ENCODE results near the gene GALNT6.

GALNT6 gene

DNA sequence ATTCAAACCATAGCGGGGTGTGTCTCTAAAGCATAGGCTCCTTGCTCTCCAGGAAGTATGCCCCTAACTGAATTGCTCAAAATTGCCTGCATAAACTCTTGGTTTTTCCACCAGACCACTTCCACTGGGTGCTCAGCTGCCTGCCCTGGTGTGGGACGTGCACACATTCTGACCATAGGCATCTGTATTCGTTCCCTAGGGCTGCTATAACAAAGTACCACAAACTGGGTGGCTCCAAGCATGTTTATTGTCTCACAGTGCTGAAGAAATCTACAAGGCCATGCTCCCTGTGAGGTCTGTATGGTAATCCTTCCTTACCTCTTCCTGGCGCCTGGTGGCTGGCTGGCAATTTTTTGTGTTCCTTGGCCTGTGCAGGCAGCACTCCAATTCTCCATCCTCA is 16.4 kb upstream of the GALNT6 start:
- no peak overlapping the region for H3K4me3 ChIP-seq (ENCODE audit: low read depth, low read length)
- DNase-seq (ENCODE audit: low read depth): no peak

- no peak overlapping the region for H3K4me3 ChIP-seq (ENCODE audit: low read depth, low read length)
- DNase-seq (ENCODE audit: low read depth): no peak
These were observed 15.7 kb upstream of the GALNT6 start for GRCh38 chr12:51406859-51407258.

- no peak overlapping the region for H3K4me3 ChIP-seq (ENCODE audit: low read depth, low read length)
- no peak for DNase-seq (ENCODE audit: low read depth)
These were observed 15.1 kb upstream of the GALNT6 start for GRCh38 chr12:51406290-51406689.

DNA sequence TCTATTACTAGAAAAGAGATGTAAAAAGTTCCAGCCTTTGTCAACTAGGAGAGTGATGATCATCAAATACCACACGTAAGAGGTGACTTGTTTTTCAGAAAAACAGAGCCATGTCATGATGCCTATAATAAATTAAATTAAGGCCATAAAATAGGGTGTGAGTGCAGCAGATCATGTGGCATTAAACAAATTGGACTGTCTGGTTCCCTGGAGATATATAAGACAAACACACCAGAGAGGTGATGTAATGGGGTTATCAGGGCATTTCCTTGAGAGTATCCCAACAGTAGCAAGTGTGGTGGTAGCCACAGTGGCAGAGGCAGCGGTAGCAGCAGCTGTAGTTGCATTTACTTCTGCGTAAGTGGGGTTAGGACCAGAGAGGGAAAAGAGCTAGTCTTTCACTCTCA is 14.6 kb upstream of the GALNT6 start:
- H3K4me3 ChIP-seq (ENCODE audit: low read depth, low read length): no peak overlapping the region
- no peak for DNase-seq (ENCODE audit: low read depth)

GRCh38 chr12:51404627-51405026 is 13.4 kb upstream of the GALNT6 start:
- no peak overlapping the region for H3K4me3 ChIP-seq (ENCODE audit: low read depth, low read length)
- DNase-seq (ENCODE audit: low read depth): no peak

- no peak overlapping the region for H3K4me3 ChIP-seq (ENCODE audit: low read depth, low read length)
- no peak for DNase-seq (ENCODE audit: low read depth)
These were observed 12.5 kb upstream of the GALNT6 start for GRCh38 chr12:51403681-51404136.

- no peak for DNase-seq (ENCODE audit: low read depth)
- H3K4me3 ChIP-seq (ENCODE audit: low read depth, low read length): no peak overlapping the region
These were observed 12.0 kb upstream of the GALNT6 start for GRCh38 chr12:51403159-51403558.

- no peak for DNase-seq (ENCODE audit: low read depth)
- no peak overlapping the region for H3K4me3 ChIP-seq (ENCODE audit: low read depth, low read length)
These were observed 10.7 kb upstream of the GALNT6 start for GRCh38 chr12:51401900-51402299.

GRCh38 chr12:51401486-51401885 is 10.3 kb upstream of the GALNT6 start:
- DNase-seq (ENCODE audit: low read depth): no peak

DNA sequence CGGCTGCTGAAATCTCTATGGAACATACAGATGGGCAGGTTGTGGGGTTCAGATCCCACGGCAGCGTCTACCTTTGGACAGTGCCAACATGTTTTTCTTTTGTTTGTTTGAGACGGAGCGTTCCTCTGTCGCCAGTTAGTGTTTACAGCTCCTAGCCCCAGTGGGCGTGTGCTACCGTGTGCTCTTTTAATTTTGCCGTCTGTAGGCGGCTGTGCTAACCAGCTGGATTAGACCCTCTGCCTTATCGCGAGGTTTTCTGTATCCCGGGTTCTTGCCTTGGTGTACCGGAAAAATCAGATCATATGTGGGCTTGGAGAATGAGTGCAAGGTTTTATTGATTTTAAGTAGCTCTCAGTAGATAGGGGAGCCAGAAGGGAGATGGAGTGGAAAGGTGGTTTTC is 9.8 kb upstream of the GALNT6 start:
- no peak for DNase-seq (ENCODE audit: low read depth)
- no peak overlapping the region for H3K4me3 ChIP-seq (ENCODE audit: low read depth, low read length)

More at GRCh38 chr12:51401486-51401885, 10.3 kb upstream of the GALNT6 start:
- H3K4me3 ChIP-seq (ENCODE audit: low read depth, low read length): no peak overlapping the region

GRCh38 chr12:51399891-51400290 is 8.7 kb upstream of the GALNT6 start:
- DNase-seq (ENCODE audit: low read depth): no peak
- no peak overlapping the region for H3K4me3 ChIP-seq (ENCODE audit: low read depth, low read length)

DNA sequence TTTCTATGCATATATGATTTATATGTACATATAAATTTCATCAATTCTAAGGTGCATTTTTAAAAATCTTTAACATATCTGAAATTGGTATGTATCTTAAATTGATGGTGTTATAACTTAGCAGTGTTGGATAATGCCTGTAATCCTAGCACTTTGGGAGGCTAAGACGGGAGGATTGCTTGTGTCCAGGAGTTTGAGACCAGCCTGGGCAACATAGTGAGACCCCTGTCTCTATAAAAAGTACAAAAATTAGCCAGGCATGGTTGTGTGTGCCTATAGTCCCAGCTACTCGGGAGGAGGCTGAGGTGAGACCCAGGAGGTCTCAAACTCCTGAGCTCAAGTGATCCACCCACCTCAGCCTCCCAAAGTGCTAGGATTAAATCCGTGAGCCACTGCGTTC is 6.5 kb upstream of the GALNT6 start:
- DNase-seq (ENCODE audit: low read depth): no peak
- H3K4me3 ChIP-seq (ENCODE audit: low read depth, low read length): no peak overlapping the region

DNA sequence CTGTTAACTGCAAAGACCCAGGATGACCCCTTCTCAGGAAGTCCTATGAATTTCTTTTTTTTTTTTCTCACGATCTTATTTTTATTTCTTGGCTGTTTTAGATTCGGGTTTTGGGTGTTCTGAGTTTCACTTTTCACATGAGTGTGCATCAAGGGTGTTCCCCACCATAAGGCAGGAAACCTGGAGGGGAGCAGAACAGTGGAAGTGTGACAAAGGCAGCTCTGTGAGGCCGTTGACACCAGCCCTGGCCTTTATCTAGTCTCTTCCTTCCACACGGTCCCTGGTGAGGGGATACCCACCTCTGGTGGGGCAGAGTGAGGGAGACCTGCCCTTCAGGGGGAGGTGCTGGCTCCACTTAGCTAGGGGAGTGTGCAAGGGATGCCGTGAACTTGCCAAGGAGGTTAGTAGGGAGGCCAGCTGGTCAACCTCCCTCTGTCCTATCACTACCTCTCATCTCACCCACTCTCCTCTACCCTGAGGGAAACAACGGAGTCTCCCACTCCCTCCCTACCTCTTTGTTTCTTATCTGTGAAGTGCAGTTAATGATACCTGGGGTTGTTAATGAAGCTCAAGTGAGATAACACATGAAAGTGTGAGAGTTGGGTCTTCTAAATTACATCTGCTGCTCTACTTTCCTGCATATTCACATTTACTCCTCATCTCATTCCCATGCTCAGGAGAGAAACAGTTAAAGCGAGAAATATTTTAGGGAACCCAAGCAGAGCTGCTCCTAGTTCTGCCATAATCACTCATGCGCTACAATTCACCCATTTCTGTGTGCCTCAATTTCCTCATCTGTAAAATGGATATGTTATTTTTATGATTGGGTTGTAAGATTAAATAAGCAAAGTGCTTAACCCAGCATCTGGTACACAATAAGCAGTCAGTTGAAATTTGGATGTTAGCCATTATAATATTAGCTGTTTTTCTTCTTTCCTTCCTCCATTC is 4.4 kb upstream of the GALNT6 start:
- DNase-seq (ENCODE audit: low read depth): no peak
- no peak overlapping the region for H3K4me3 ChIP-seq (ENCODE audit: low read depth, low read length)

DNA sequence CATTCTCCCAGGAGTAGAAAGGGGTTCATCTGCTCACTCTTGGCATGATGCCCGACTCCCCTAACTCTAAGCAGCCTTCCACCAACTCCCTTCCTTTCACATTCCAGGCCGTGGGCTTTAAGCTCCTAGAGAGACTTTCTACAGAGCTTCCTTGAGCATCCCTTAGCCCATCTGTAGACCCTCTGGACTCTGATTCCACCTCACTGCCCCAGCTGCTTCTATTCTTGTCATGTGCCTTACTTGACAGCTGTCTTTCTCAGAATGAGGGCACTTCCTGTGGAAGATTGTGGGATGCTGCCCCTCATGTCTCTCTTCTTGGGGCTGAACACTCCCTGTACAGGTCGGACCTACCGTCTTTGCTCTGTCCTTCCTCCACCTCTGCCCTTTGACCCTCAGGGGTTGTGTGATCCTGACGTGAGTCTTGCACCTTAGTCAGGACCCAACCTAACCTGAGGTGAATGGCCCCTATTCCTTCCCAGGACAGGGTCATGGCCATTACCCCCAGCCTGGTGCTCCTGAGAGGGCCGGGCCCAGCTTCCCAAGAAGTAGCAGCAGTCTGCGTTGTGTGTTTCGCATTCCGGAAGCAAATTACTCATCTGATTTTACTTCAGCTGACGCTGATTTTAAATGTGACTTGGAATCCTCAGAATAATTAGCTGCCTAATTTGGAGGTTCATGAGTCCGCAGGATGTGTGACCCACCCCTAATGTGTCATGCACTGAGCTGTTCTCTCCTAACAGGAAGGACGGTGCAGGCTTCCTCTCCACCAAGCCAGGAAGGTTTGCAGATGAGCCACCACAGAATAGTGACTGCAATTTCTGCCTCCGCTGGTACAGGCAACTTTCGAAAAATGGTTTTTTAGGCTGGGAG is 2.7 kb upstream of the GALNT6 start:
- H3K4me3 ChIP-seq (ENCODE audit: low read depth, low read length): no peak overlapping the region
- DNase-seq (ENCODE audit: low read depth): peak; percentile 57

DNA sequence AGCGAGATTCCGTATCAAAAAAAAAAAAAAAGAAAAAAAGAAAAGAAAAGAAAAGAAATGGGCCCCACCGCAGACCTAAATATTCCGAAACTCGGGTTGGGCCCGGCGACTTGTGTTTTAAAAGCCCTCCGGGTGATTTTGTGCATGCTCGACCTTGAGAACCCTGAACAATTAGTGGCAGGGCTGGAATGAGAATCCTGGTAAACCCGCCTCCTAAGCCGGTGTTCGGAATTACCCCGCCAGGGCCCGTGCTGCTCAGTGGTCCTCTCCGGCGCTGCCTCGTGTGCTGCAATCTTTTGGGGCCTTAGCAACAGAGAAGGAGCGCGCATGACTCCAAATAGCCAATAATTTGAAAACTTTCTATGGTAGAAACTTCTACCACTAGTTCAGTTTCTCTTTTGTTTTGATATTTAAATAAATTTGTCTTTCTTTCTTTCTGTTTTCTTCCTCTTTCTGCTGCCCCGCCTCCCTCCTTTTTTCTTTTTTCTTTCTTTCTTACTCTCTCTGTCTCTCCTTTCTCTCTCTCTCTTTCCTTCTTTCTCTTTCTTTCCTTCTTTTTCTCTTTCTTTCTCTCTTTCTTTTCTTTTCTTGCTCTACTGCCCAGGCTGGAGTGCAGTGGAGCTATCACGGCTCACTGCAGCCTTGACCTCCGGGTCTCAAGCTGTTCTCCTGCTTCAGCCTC is 1.5 kb upstream of the GALNT6 start:
- H3K4me3 ChIP-seq (ENCODE audit: low read depth, low read length): no peak overlapping the region
- no peak for DNase-seq (ENCODE audit: low read depth)

- DNase-seq (ENCODE audit: low read depth): no peak
- H3K4me3 ChIP-seq (ENCODE audit: low read depth, low read length): peak overlapping the region; percentile 52
These were observed 319 bp downstream of the GALNT6 start for GRCh38 chr12:51390891-51391282.

GRCh38 chr12:51390457-51390856 is 749 bp downstream of the GALNT6 start:
- no peak for DNase-seq (ENCODE audit: low read depth)
- H3K4me3 ChIP-seq (ENCODE audit: low read depth, low read length): no peak overlapping the region

DNA sequence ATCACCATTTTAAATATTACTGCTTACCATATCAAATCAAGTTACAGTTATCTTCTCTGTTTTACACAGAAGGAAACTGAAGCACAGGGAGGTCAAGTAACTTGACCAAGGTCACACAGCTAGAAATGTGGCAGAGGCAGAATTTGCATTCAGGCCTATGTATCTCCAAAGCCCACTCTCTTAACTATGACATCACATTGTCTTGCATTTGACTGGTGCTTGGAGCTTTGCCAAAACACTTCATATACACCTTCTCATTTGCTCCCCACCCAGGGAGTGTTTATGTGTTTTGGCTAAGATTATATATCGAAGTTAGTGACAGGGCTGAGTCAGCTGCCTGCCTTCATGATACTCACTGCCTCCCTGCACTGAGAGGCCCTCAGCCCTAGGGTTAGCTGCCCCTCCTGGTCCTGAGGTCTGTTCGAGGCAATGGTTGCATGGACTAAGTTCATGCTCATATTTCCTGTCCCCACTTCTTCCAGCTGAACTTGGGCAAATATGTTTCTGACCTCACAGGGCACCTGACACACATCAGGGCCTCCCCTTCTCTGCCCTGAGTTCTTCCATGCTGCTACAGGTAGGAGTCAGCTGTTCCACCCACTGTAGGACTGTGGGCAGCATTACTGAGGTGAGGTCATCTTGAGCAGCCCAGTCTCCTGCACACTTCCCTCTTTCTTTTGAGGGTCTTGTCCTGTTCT is 1.8 kb downstream of the GALNT6 start:
- no peak for DNase-seq (ENCODE audit: low read depth)
- no peak overlapping the region for H3K4me3 ChIP-seq (ENCODE audit: low read depth, low read length)

DNA sequence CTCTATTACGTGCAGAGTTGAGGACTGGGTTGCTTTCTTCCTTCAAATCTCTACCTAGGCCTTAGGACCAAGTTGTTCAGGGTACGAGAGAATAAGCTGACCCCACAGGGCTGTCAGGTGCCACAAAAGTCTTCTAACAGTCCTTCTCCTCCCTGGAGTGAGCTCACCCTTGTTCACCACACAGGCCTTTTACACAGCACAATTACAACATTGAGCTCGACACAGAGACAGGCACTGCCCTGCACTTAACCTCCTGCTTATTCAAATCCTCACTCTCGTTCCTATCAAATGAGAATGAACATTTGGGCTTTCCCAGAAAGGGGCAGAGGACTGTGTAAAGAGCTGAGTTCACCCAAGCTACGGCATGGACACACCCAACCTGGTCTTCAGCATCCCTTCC is 2.4 kb downstream of the GALNT6 start:
- H3K4me3 ChIP-seq (ENCODE audit: low read depth, low read length): no peak overlapping the region
- no peak for DNase-seq (ENCODE audit: low read depth)
